IMR-90 (cell line): ENCODE results near the gene ADAM12. TPM values are rescaled to one million over a fixed set of nuclear protein-coding genes. Genes with fewer than 3 reads are reported as not detected.

Experiments
- ATAC-seq: fragments of 200-7000 bp; cut with Tn5 transposase; 2 replicates; pipeline ENCODE4 v1.9.1; 2020; ENCODE audit warnings: low read depth, mild to moderate bottlenecking, moderate library complexity
- BruUV-seq: library from RNA; stranded (reverse); fragments of 400-500 nt; replicated peaks from 2 replicates; lab custom pipeline; 2021; lab: Mats Ljungman, UMichigan
- CTCF ChIA-PET: fragments of 300-600 bp; formaldehyde crosslinking; extraction: SDS; loops from one replicate; lab custom pipeline; 2021; ENCODE audit warnings: antibody characterized with exemption; lab: Yijun Ruan, JAX
- POLR2A ChIA-PET: fragments of 300-600 bp; sonication (Branson Sonifier 250); formaldehyde crosslinking; loops from one replicate; lab custom pipeline; 2022; ENCODE audit warnings: antibody characterized with exemption; ENCODE audit not compliant: unreplicated experiment; lab: Charles Lee
- DNase-seq: peaks from one replicate; pipeline ENCODE4 v3.0.0; 2013
- H2AFZ ChIP-seq: replicated peaks from 2 replicates; pipeline ENCODE3; 2013; ENCODE audit warnings: low read length, mild to moderate bottlenecking; ENCODE audit not compliant: poor library complexity
- H2AK5ac ChIP-seq: 2 replicates; pipeline ENCODE4 v1.6.1; 2013; ENCODE audit warnings: low read depth, low read length, inconsistent platforms
- H2AK9ac ChIP-seq: replicated peaks from 2 replicates; pipeline ENCODE3; 2013; ENCODE audit warnings: mild to moderate bottlenecking, low read depth, low read length, moderate library complexity; ENCODE audit not compliant: poor library complexity
- H2BK120ac ChIP-seq: 2 replicates; pipeline ENCODE4 v1.6.1; 2013; ENCODE audit warnings: low read depth, low read length, inconsistent platforms
- H2BK15ac ChIP-seq: 3 replicates; pipeline ENCODE4 v1.6.1; 2013; ENCODE audit warnings: low read depth, low read length, inconsistent platforms
- H2BK20ac ChIP-seq: 2 replicates; pipeline ENCODE4 v1.6.1; 2013; ENCODE audit warnings: low read depth, mild to moderate bottlenecking, inconsistent platforms, low read length, moderate library complexity
- H2BK5ac ChIP-seq: 2 replicates; pipeline ENCODE4 v1.6.1; 2013; ENCODE audit warnings: mild to moderate bottlenecking, low read depth, low read length, inconsistent platforms; ENCODE audit not compliant: poor library complexity, severe bottlenecking
- H3K14ac ChIP-seq: replicated peaks from 2 replicates; pipeline ENCODE4 v1.6.1; 2013; ENCODE audit warnings: low read depth, low read length, inconsistent platforms
- H3K18ac ChIP-seq: 2 replicates; pipeline ENCODE4 v1.6.1; 2013; ENCODE audit warnings: low read depth, low read length, control low read depth
- H3K23ac ChIP-seq: 2 replicates; pipeline ENCODE4 v1.6.1; 2013; ENCODE audit warnings: low read depth, low read length, inconsistent platforms
- H3K27ac ChIP-seq: 2 replicates; pipeline ENCODE4 v1.5.1; 2013; ENCODE audit warnings: mild to moderate bottlenecking, control low read depth, low read length; ENCODE audit not compliant: insufficient read depth
- H3K27me3 ChIP-seq: 2 replicates; pipeline ENCODE4 v1.6.1; 2013; ENCODE audit warnings: low read length; ENCODE audit not compliant: control insufficient read depth, insufficient read depth
- H3K36me3 ChIP-seq: 2 replicates; pipeline ENCODE4 v1.6.1; 2013; ENCODE audit warnings: low read length, mixed read lengths; ENCODE audit not compliant: control insufficient read depth, insufficient read depth
- H3K4ac ChIP-seq: 2 replicates; pipeline ENCODE4 v1.6.1; 2013; ENCODE audit warnings: low read depth, low read length, inconsistent platforms
- H3K4me1 ChIP-seq: 2 replicates; pipeline ENCODE4 v1.6.1; 2013; ENCODE audit warnings: low read length, mixed read lengths; ENCODE audit not compliant: control insufficient read depth, insufficient read depth
- H3K4me2 ChIP-seq: 2 replicates; pipeline ENCODE4 v1.6.1; 2013; ENCODE audit warnings: low read depth, mild to moderate bottlenecking, control low read depth, low read length, moderate library complexity
- H3K4me3 ChIP-seq: 2 replicates; pipeline ENCODE4 v1.5.1; 2013; ENCODE audit warnings: low read depth, mild to moderate bottlenecking, control low read depth, low read length, moderate library complexity; ENCODE audit not compliant: insufficient read depth
- H3K56ac ChIP-seq: 2 replicates; pipeline ENCODE4 v1.6.1; 2013; ENCODE audit warnings: low read length, inconsistent platforms; ENCODE audit not compliant: insufficient read depth; ENCODE audit errors: extremely low read depth
- H3K79me1 ChIP-seq, 2 experiments: 2 replicates each; pipeline ENCODE4 v1.6.1; 2013; ENCODE audit warnings: low read length in 2 of 2, inconsistent platforms in 1 of 2, low read depth in 1 of 2
- H3K9ac ChIP-seq: 2 replicates; pipeline ENCODE4 v1.6.1; 2013; ENCODE audit warnings: low read depth, low read length, control low read depth
- H3K9me1 ChIP-seq: 2 replicates; pipeline ENCODE4 v1.6.1; 2013; ENCODE audit warnings: low read length, inconsistent platforms; ENCODE audit not compliant: insufficient read depth
- H3K9me3 ChIP-seq: 2 replicates; pipeline ENCODE4 v1.6.1; 2013; ENCODE audit warnings: low read length; ENCODE audit not compliant: control insufficient read depth, insufficient read depth
- H4K20me1 ChIP-seq: 2 replicates; pipeline ENCODE4 v1.6.1; 2013; ENCODE audit warnings: low read length, inconsistent platforms; ENCODE audit not compliant: insufficient read depth
- H4K5ac ChIP-seq: 2 replicates; pipeline ENCODE4 v1.6.1; 2013; ENCODE audit warnings: mild to moderate bottlenecking, low read depth, low read length, control low read depth
- H4K8ac ChIP-seq, 2 experiments: 2 replicates each; pipeline ENCODE4 v1.6.1; 2013; ENCODE audit warnings: low read depth in 2 of 2, low read length in 2 of 2, control low read depth in 1 of 2, inconsistent platforms in 1 of 2
- H4K91ac ChIP-seq: 2 replicates; pipeline ENCODE4 v1.6.1; 2013; ENCODE audit warnings: low read depth, low read length, inconsistent platforms; ENCODE audit not compliant: insufficient read depth
- BHLHE40 ChIP-seq: fragments of 150-350 bp; IDR thresholded peaks from 2 replicates; pipeline ENCODE4 v1.6.1; 2016; ENCODE audit warnings: mild to moderate bottlenecking, low read depth, low read length
- CEBPB ChIP-seq: IDR thresholded peaks from 2 replicates; pipeline ENCODE4 v1.6.1; 2012; ENCODE audit warnings: low read depth, low read length, improper control_type of control experiment
- CHD1 ChIP-seq: IDR thresholded peaks from 2 replicates; pipeline ENCODE4 v1.6.1; 2012; ENCODE audit warnings: low read depth, low read length, improper control_type of control experiment
- CTCF ChIP-seq: conservative IDR thresholded peaks from 2 replicates; pipeline ENCODE4 v1.5.1; 2012; ENCODE audit warnings: mild to moderate bottlenecking, low read depth, low read length, improper control_type of control experiment
- ELK1 ChIP-seq: fragments of 150-350 bp; IDR thresholded peaks from 2 replicates; pipeline ENCODE4 v1.6.1; 2016; ENCODE audit warnings: low read depth, mild to moderate bottlenecking, low read length, moderate library complexity, borderline replicate concordance
- MXI1 ChIP-seq: IDR thresholded peaks from 2 replicates; pipeline ENCODE4 v1.6.1; 2012; ENCODE audit warnings: low read depth, mild to moderate bottlenecking, low read length, moderate library complexity, borderline replicate concordance
- NFE2L2 ChIP-seq: fragments of 150-350 bp; IDR thresholded peaks from 2 replicates; pipeline ENCODE4 v1.6.1; 2016; ENCODE audit warnings: low read depth, mild to moderate bottlenecking, low read length
- RAD21 ChIP-seq: IDR thresholded peaks from 2 replicates; pipeline ENCODE4 v1.6.1; 2012; ENCODE audit warnings: low read length, improper control_type of control experiment
- RFX5 ChIP-seq: IDR thresholded peaks from 2 replicates; pipeline ENCODE4 v1.8.0; 2012; ENCODE audit warnings: low read depth, mild to moderate bottlenecking, low read length, moderate library complexity
- SMC3 ChIP-seq: fragments of 150-350 bp; IDR thresholded peaks from 2 replicates; pipeline ENCODE4 v1.6.1; 2016; ENCODE audit warnings: low read depth, mild to moderate bottlenecking, antibody characterized with exemption, low read length, moderate library complexity
- USF2 ChIP-seq: fragments of 150-350 bp; IDR thresholded peaks from 2 replicates; pipeline ENCODE4 v1.6.1; 2017; ENCODE audit warnings: mild to moderate bottlenecking, antibody characterized with exemption, low read length, low read depth
- WGBS, 2 experiments: methylation state at CpG; one replicate each; pipeline versions ENCODE4 v1.1.5 to v1.1.7; 2013; ENCODE audit warnings: missing lambda C conversion rate in 2 of 2; ENCODE audit not compliant: insufficient read length in 1 of 2; ENCODE audit errors: extremely low coverage in 2 of 2; 5-methylcytosine and 5-hydroxymethylcytosine counted together
- dilution Hi-C: fragments of 300-500 bp; cut with HindIII; formaldehyde crosslinking; loops from one replicate; pipeline ENCODE4 v1.14.3; 2018; ENCODE audit warnings: low sequenced_read_pairs; ENCODE audit not compliant: unreplicated experiment
- in situ Hi-C: fragments of 300-500 bp; cut with MboI; formaldehyde crosslinking; loops from 3 replicates; pipeline ENCODE4 v1.14.3; 2019; ENCODE audit warnings: low sequenced_read_pairs, inconsistent platforms, mixed read lengths
- intact Hi-C: fragments of 100-400 bp; cut with micrococcal nuclease; formaldehyde crosslinking; loops from 2 replicates; pipeline ENCODE4 v1.10.0; 2022
- polyA plus RNA-seq, 3 experiments: library from polyadenylated mRNA; depleted of rRNA; stranded (reverse); fragments of >200 nt; gene quantifications; 2 replicates each; pipeline ENCODE4 v1.2.3, GENCODE V29; 2012; ENCODE audit warnings: low replicate concordance in 1 of 3
- total RNA-seq: library from RNA; depleted of rRNA; stranded (reverse); fragments of >200 nt; gene quantifications from 2 replicates; pipeline ENCODE4 v1.2.3, GENCODE V29; 2012

The ADAM12 gene
- total and polyA plus RNA-seq, 2 of the 4 experiments (the other 2 are of a cell fraction) = 9.6 to 10.2 TPM

- no peak for TF ChIP-seq ELK1
Observed at GRCh38 chr10:126393076-126393475, 4.8 kb upstream of the ADAM12 start (continued).

- in situ Hi-C loops = no loop called here
- Histone ChIP-seq H3K27me3 (no peaks in the 10 kb centered on the region; the same call in 1 of the 2 replicates), H3K18ac (no peak overlapping the region), H2AFZ (no peak overlapping the region), H3K9ac (no peak overlapping the region), H2BK5ac (no peak overlapping the region), H2BK15ac (no peak overlapping the region), H4K5ac (no peak overlapping the region), H3K9me3 (peaks cover 2% of the 10 kb centered on the region; the same call in 1 of the 2 replicates), H3K56ac (no peak overlapping the region), H2AK9ac (no peak overlapping the region), H3K9me1 (peaks cover 5% of the 10 kb centered on the region; the same call in 1 of the 2 replicates), H3K79me1 (no peaks in the 10 kb centered on the region), H3K27ac (no peak overlapping the region), H2BK120ac (no peak overlapping the region), H3K36me3 (no peaks in the 10 kb centered on the region), H2BK20ac (no peak overlapping the region), H4K20me1 (no peaks in the 10 kb centered on the region), H3K4ac (no peak overlapping the region), H3K4me3 (no peak overlapping the region), H4K8ac (no peak overlapping the region), H3K23ac (no peak overlapping the region), H3K14ac (no peak overlapping the region), H3K4me2 (no peak overlapping the region), H3K4me1 (peaks cover 4% of the 10 kb centered on the region; the same call in 1 of the 2 replicates), H4K91ac (no peak overlapping the region), H2AK5ac (no peak overlapping the region)
- ChIA-PET POLR2A (no interaction called here), CTCF (interaction anchor here (0.6 kb wide), 1 partner anchor 487 kb away, joined by 4 read pairs; no protein-coding TSS in a partner anchor)
- dilution Hi-C loops = no loop called here
- BruUV-seq = no TSS peak
- no peak for DNase-seq
- WGBS, 2 experiments = 73% methylated on average over 3 of the region's 8 CpGs; no CpG with 5 or more reads in 1 of the 2 experiments
- no peak for ATAC-seq
- intact Hi-C loops = loop anchor here (10.0 kb wide), 1 partner anchor 1878 kb away; no protein-coding TSS in a partner anchor
- TF ChIP-seq CEBPB = no peak
- no peak for TF ChIP-seq ELK1
- TF ChIP-seq NFE2L2 = no peak
- TF ChIP-seq BHLHE40 = no peak
- no peak for TF ChIP-seq RAD21
- no peak for TF ChIP-seq RFX5
- TF ChIP-seq CTCF = no peak
- TF ChIP-seq CHD1 = no peak
- TF ChIP-seq SMC3 = no peak
- TF ChIP-seq MXI1 = no peak
- no peak for TF ChIP-seq USF2
Observed at GRCh38 chr10:126392469-126392868, 4.2 kb upstream of the ADAM12 start.
